Subcutaneous abdominal adipose tissue (tissue), 5 donors: ENCODE measurements around the gene ORC1.

Source experiments
- H3K27ac ChIP-seq: one replicate; pipeline ENCODE4 v1.7.0; 2013; ENCODE audit warnings: low read depth, mild to moderate bottlenecking, inconsistent platforms, low read length, moderate library complexity
- H3K27me3 ChIP-seq, 5 donors: one replicate each; pipeline ENCODE4 v1.7.0; 2013; ENCODE audit warnings: low read length in 5 of 5, inconsistent platforms in 1 of 5; ENCODE audit not compliant: control insufficient read depth in 5 of 5, insufficient read depth in 4 of 5
- H3K36me3 ChIP-seq, 5 donors: one replicate each; pipeline ENCODE4 v1.7.0; 2013; ENCODE audit warnings: low read length in 5 of 5; ENCODE audit not compliant: control insufficient read depth in 5 of 5, insufficient read depth in 5 of 5
- H3K4me1 ChIP-seq, 5 donors: one replicate each; pipeline ENCODE4 v1.7.0; 2013; ENCODE audit warnings: low read length in 5 of 5, mild to moderate bottlenecking in 3 of 5, moderate library complexity in 1 of 5; ENCODE audit not compliant: control insufficient read depth in 5 of 5, insufficient read depth in 5 of 5
- H3K4me3 ChIP-seq, 5 donors: one replicate each; pipeline ENCODE4 v1.7.0; 2013; ENCODE audit warnings: low read length in 5 of 5, low read depth in 1 of 5
- H3K9ac ChIP-seq, 5 donors: one replicate each; pipeline ENCODE4 v1.7.0; 2013; ENCODE audit warnings: low read length in 5 of 5, mild to moderate bottlenecking in 4 of 5, moderate library complexity in 3 of 5
- H3K9me3 ChIP-seq, 5 donors: one replicate each; pipeline ENCODE4 v1.7.0; 2013; ENCODE audit warnings: low read length in 5 of 5; ENCODE audit not compliant: control insufficient read depth in 5 of 5
- donor health status: healthy.
- donor health status: healthy.
- donor health status: healthy.
- donor health status: healthy.
- donor health status: healthy.

The ORC1 gene

GRCh38 chr1:52365071-52365745 lies 39.0 kb downstream of the ORC1 start:
- H3K4me1 ChIP-seq: peaks cover 5 to 30% (median 18%) of the 10 kb centered on the region in 5 donors
- H3K4me3 ChIP-seq: peak overlapping the region; percentile 86 to 92 (median 87)
- H3K27ac ChIP-seq: peak overlapping the region; percentile 86
- no peaks in the 10 kb centered on the region for H3K27me3 ChIP-seq
- peaks cover 0 to 29% (median 28%) of the 10 kb centered on the region in 5 donors for H3K36me3 ChIP-seq
- no peaks in the 10 kb centered on the region for H3K9me3 ChIP-seq
- H3K9ac ChIP-seq: peak overlapping the region; percentile 74 to 96 (median 93)

- peak overlapping the region; percentile 86 for H3K27ac ChIP-seq
Observed at GRCh38 chr1:52364235-52364839, 39.9 kb downstream of the ORC1 start.

GRCh38 chr1:52360595-52360968 lies 43.6 kb downstream of the ORC1 start:
- H3K27ac ChIP-seq: no peak overlapping the region
- H3K4me1 ChIP-seq: peaks cover 5 to 16% (median 14%) of the 10 kb centered on the region in 5 donors
- peaks cover 2 to 75% (median 74%) of the 10 kb centered on the region in 5 donors for H3K36me3 ChIP-seq
- no peaks in the 10 kb centered on the region for H3K9me3 ChIP-seq
- H3K27me3 ChIP-seq: no peaks in the 10 kb centered on the region
- no peak overlapping the region for H3K9ac ChIP-seq
- no peak overlapping the region for H3K4me3 ChIP-seq

More at GRCh38 chr1:52364235-52364839, 39.9 kb downstream of the ORC1 start:
- H3K36me3 ChIP-seq: peaks cover 0 to 37% (median 36%) of the 10 kb centered on the region in 5 donors
- H3K27me3 ChIP-seq: no peaks in the 10 kb centered on the region
- H3K9me3 ChIP-seq: no peaks in the 10 kb centered on the region
- H3K4me1 ChIP-seq: peaks cover 5 to 30% (median 18%) of the 10 kb centered on the region in 5 donors
- H3K9ac ChIP-seq: peak overlapping the region in 2 of 5 donors; percentile 10
- peak overlapping the region in 1 of 5 donors; percentile 92 for H3K4me3 ChIP-seq

- Histone ChIP-seq H3K9ac (no peak overlapping the region), H3K27me3 (no peaks in the 10 kb centered on the region), H3K36me3 (peaks cover 2 to 81% (median 80%) of the 10 kb centered on the region in 5 donors), H3K27ac (no peak overlapping the region), H3K4me3 (no peak overlapping the region), H3K4me1 (peaks cover 3 to 13% (median 11%) of the 10 kb centered on the region in 5 donors), H3K9me3 (no peaks in the 10 kb centered on the region)
Observed at GRCh38 chr1:52359676-52360594, 44.3 kb downstream of the ORC1 start.

- Histone ChIP-seq H3K36me3 (peaks cover 2 to 90% (median 89%) of the 10 kb centered on the region in 5 donors), H3K9ac (no peak overlapping the region), H3K9me3 (no peaks in the 10 kb centered on the region), H3K4me1 (peaks cover 0 to 6% (median 4%) of the 10 kb centered on the region in 5 donors), H3K4me3 (no peak overlapping the region), H3K27me3 (no peaks in the 10 kb centered on the region), H3K27ac (no peak overlapping the region)
Observed at GRCh38 chr1:52358851-52359497, 45.2 kb downstream of the ORC1 start.

GRCh38 chr1:52357397-52357796 lies 46.8 kb downstream of the ORC1 start:
- Histone ChIP-seq H3K36me3 (peaks cover 2 to 100% (median 99%) of the 10 kb centered on the region in 5 donors), H3K4me3 (no peak overlapping the region), H3K27me3 (no peaks in the 10 kb centered on the region), H3K9ac (no peak overlapping the region), H3K27ac (no peak overlapping the region), H3K4me1 (peaks cover 0 to 10% (median 6%) of the 10 kb centered on the region in 5 donors), H3K9me3 (no peaks in the 10 kb centered on the region)

- no peak overlapping the region for H3K9ac ChIP-seq
- no peaks in the 10 kb centered on the region for H3K27me3 ChIP-seq
- peaks cover 0 to 15% (median 11%) of the 10 kb centered on the region in 5 donors for H3K4me1 ChIP-seq
- no peak overlapping the region for H3K4me3 ChIP-seq
- H3K36me3 ChIP-seq: peaks cover 2 to 95% (median 94%) of the 10 kb centered on the region in 5 donors
- no peak overlapping the region for H3K27ac ChIP-seq
- H3K9me3 ChIP-seq: no peaks in the 10 kb centered on the region
Observed at GRCh38 chr1:52356818-52357355, 47.3 kb downstream of the ORC1 start.

- Histone ChIP-seq H3K9ac (no peak overlapping the region), H3K27me3 (no peaks in the 10 kb centered on the region), H3K9me3 (no peaks in the 10 kb centered on the region), H3K36me3 (peaks cover 2 to 88% (median 86%) of the 10 kb centered on the region in 5 donors), H3K4me3 (no peak overlapping the region), H3K27ac (no peak overlapping the region), H3K4me1 (peaks cover 0 to 22% (median 14%) of the 10 kb centered on the region in 5 donors)
Observed at GRCh38 chr1:52355847-52356505, 48.2 kb downstream of the ORC1 start.

- no peaks in the 10 kb centered on the region for H3K9me3 ChIP-seq
- H3K36me3 ChIP-seq: peaks cover 2 to 85% (median 83%) of the 10 kb centered on the region in 5 donors
Observed at GRCh38 chr1:52355436-52355835, 48.8 kb downstream of the ORC1 start.

More at GRCh38 chr1:52355436-52355835, 48.8 kb downstream of the ORC1 start:
- no peak overlapping the region for H3K27ac ChIP-seq
- no peaks in the 10 kb centered on the region for H3K27me3 ChIP-seq
- H3K4me3 ChIP-seq: no peak overlapping the region
- no peak overlapping the region for H3K9ac ChIP-seq
- H3K4me1 ChIP-seq: peaks cover 0 to 22% (median 14%) of the 10 kb centered on the region in 5 donors
